Right lobe of liver (tissue), 6 donors: ENCODE data around the gene DZIP1. TPM values are rescaled to one million over a fixed set of nuclear protein-coding genes. Genes with fewer than 3 reads are reported as not detected.
A peak's percentile ranks its signal among the peaks of the same experiment; 100 is the strongest.
"Not testable (repeated sequence)": the region's sequence is repeated elsewhere in the genome, so short reads cannot be mapped to it uniquely, and the experiment has no call there.

ENCODE experiments used
- ATAC-seq, 4 donors: fragments of 200-7000 bp; cut with Tn5 transposase; one replicate each; pipeline ENCODE4 v1.9.1; 2020; ENCODE audit warnings: mild to moderate bottlenecking in 4 of 4, moderate library complexity in 4 of 4
- DNase-seq, 3 donors: peaks; one replicate each; pipeline ENCODE4 v3.0.0-alpha.2; 2020
- H3K27ac ChIP-seq, 3 donors: fragments of 200-600 bp; one replicate each; pipeline ENCODE4 v1.8.0; 2022
- H3K27me3 ChIP-seq, 2 donors: fragments of 200-600 bp; one replicate each; pipeline ENCODE4 v1.8.0; 2022
- H3K36me3 ChIP-seq, 4 donors: fragments of 200-600 bp; sonication (generic) in 1 of 4; one replicate each; pipeline versions ENCODE4 v1.5.1 to v1.8.0; 2017 to 2022; ENCODE audit warnings: control low read depth in 1 of 4
- H3K4me1 ChIP-seq, 4 donors: fragments of 200-600 bp; sonication (generic) in 1 of 4; one replicate each; pipeline versions ENCODE4 v1.5.1 to v1.8.0; 2017 to 2022; ENCODE audit warnings: control low read depth in 1 of 4
- H3K4me3 ChIP-seq, 3 donors: fragments of 200-600 bp; one replicate each; pipeline ENCODE4 v1.8.0; 2022
- H3K9me3 ChIP-seq, 4 donors: fragments of 200-600 bp; sonication (generic) in 1 of 4; one replicate each; pipeline versions ENCODE4 v1.5.1 to v1.8.0; 2017 to 2022; ENCODE audit warnings: control low read depth in 1 of 4
- POLR2A ChIP-seq: fragments of 450-650 bp; IDR thresholded peaks from one replicate; pipeline ENCODE4 v1.6.1; 2017; ENCODE audit warnings: antibody characterized with exemption, mild to moderate bottlenecking
- WGBS: methylation state at CpG from one replicate; pipeline ENCODE4 v1.1.6; 2018; ENCODE audit warnings: low coverage, low lambda C conversion rate; ENCODE audit not compliant: insufficient coverage; ENCODE audit errors: missing lambda C conversion rate; 5-methylcytosine and 5-hydroxymethylcytosine counted together
- intact Hi-C, 2 donors: fragments of 100-400 bp; cut with DNase I; formaldehyde crosslinking; loops; one replicate each; pipeline versions ENCODE4 v1.11.2 to v1.14.1; 2022
- total RNA-seq, 6 experiments: library from RNA; depleted of rRNA in 2 of 6; stranded (reverse); fragments of >200 nt in 2 of 6; fragmentation: NEBNext Ultra II Directional in 3 of 6; extraction: Animal tissue kit (Norgen Biotek cat#: 25700) in 3 of 6; gene quantifications; one replicate each; pipeline versions ENCODE4 v1.1.0 to v1.2.4, GENCODE V29; 2016 to 2023
- TF ChIP-seq, protein P1 (sequence below), 4 donors: fragments of 200-600 bp in 3 of 4; fragments of 450-650 bp in 1 of 4; IDR thresholded peaks; one replicate each; pipeline versions ENCODE4 v1.5.1 to v1.8.0; 2016 to 2022; ENCODE audit warnings: antibody characterized with exemption in 4 of 4, mild to moderate bottlenecking in 2 of 4
- donor health status: DM: no; HTN: yes; CAD: no.
- donor health status: DM: no; HTN: no; CAD: no.
- donor health status: DM: no; HTN: no; CAD: no.
- donor health status: DM: no; HTN: yes; CAD: no.
- donor health status: DM: no; HTN: yes; CAD: no.

DZIP1 gene
- total RNA-seq, 6 experiments from 2014 or later = 0.59 to 1.5 (median 0.94) TPM

DNA sequence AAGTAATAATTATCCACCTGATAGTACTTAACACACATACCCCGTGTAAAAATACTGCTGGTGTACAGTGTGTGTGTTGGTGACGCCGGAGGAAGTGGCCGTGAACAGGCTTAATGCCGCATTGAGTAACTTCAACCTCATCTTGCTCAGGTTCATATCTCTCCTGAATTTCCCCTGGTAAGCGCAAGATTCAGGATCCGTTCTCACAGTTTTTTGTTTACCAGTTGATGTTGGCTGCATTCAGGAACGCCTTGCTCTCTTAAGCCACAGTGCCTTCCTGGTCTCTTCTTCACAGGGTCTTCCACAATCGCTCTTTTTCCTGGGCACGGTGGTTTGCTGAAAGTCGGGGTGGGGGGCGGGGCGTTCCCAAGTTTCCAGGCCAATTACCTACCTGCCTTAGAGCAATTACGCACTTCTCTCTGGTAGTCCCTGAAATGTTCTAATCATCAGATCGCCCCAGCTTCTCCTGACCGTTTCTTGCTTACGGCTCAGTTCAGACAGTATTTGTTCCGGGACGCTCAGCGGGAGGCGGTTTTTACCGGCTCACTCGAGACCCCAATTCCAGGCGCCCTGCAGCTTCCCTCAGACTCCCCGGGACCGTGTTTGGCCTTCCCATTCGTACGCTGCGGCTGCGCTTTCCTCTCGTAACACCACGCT is 31.7 kb upstream of the DZIP1 start:
- no peaks in the 10 kb centered on the region for H3K9me3 ChIP-seq
- H3K27ac ChIP-seq = peak overlapping the region; percentile 83 to 94 (median 91)
- peak; percentile 15 to 27 (median 23) for ATAC-seq
- peak in 1 of 3 donors; percentile 52 for DNase-seq
- peak overlapping the region; percentile 84 to 85 (median 85) for H3K4me3 ChIP-seq
- H3K4me1 ChIP-seq = peaks cover 0 to 46% (median 7%) of the 10 kb centered on the region in 4 donors
- no peaks in the 10 kb centered on the region for H3K36me3 ChIP-seq
- 1% methylated on average over 26 of the region's 32 CpGs for WGBS
- TF ChIP-seq POLR2A = no peak
- TF ChIP-seq, protein P1, sequence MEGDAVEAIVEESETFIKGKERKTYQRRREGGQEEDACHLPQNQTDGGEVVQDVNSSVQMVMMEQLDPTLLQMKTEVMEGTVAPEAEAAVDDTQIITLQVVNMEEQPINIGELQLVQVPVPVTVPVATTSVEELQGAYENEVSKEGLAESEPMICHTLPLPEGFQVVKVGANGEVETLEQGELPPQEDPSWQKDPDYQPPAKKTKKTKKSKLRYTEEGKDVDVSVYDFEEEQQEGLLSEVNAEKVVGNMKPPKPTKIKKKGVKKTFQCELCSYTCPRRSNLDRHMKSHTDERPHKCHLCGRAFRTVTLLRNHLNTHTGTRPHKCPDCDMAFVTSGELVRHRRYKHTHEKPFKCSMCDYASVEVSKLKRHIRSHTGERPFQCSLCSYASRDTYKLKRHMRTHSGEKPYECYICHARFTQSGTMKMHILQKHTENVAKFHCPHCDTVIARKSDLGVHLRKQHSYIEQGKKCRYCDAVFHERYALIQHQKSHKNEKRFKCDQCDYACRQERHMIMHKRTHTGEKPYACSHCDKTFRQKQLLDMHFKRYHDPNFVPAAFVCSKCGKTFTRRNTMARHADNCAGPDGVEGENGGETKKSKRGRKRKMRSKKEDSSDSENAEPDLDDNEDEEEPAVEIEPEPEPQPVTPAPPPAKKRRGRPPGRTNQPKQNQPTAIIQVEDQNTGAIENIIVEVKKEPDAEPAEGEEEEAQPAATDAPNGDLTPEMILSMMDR (IDR thresholded peaks at IDR 0.05) = no peak
- no peaks in the 10 kb centered on the region for H3K27me3 ChIP-seq
- intact Hi-C loops = no loop called here

DNA sequence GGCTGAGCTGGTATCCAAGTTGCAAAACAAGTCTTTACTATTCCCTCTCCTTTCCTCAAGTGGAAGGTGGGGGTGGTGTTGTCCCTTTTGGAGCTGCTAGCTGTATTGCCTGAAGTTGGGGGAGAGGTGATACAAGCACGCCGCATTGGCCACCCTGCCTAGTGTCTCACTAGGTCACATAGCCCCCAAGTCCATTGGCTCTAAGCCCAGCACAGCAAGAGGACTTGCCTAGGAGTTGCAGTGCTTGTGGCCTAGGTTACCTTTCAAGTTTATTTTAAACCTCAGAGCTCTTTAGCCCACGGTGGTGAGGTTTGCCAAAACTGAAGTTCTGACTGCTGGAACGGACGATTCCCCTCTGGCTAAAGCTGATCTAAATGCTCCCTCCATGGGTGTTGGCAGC is 27.1 kb upstream of the DZIP1 start:
- TF ChIP-seq, protein P1 (IDR thresholded peaks at IDR 0.05) = no peak
- no peak for TF ChIP-seq POLR2A
- ATAC-seq (no peak), DNase-seq (no peak)
- Histone ChIP-seq H3K4me3 (no peak overlapping the region), H3K27me3 (no peaks in the 10 kb centered on the region), H3K9me3 (peaks cover 0 to 18% (median 7%) of the 10 kb centered on the region in 4 donors), H3K36me3 (no peaks in the 10 kb centered on the region), H3K27ac (no peak overlapping the region), H3K4me1 (peaks cover 0 to 16% (median 0%) of the 10 kb centered on the region in 4 donors)
- intact Hi-C loops = no loop called here
- WGBS = 100% methylated on average over 2 of the region's 5 CpGs

GRCh38 chr13:95667235-95667634 is 22.7 kb upstream of the DZIP1 start:
- intact Hi-C loops = not testable (repeated sequence)

DNA sequence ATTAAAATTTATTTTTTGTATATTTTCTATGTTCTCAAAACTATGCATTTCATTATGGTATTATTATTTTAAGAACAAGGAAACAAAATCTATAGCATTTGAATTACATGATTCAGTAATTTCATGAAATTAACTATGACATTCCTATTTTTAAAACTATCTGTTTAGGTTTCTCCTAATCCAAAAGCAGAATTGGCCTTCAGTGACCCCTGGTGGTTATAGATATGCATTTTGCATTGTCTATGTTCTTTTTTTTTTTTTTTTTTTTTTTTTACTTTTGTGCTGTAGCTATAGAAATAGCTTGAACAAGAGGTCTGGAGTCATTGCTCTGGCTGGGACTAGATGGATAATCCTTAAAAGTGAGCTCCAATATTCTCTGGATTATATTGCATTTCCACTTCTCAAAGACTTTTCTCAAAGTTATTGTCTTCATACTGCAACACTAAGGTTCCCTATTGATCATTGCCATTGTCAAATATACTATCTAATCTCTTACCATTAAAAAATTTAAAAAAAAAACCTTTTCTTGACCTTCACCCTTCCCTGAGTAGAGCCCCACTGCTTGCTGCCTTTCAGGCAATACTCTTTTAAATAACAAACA is 16.6 kb upstream of the DZIP1 start:
- Histone ChIP-seq H3K4me3 (no peak overlapping the region), H3K27me3 (no peaks in the 10 kb centered on the region), H3K9me3 (peaks cover 0 to 12% (median 0%) of the 10 kb centered on the region in 4 donors), H3K4me1 (no peaks in the 10 kb centered on the region), H3K27ac (no peak overlapping the region), H3K36me3 (no peaks in the 10 kb centered on the region)
- TF ChIP-seq POLR2A = no peak
- TF ChIP-seq, protein P1 (IDR thresholded peaks at IDR 0.05) = peak; percentile 32 to 57 (median 56)
- intact Hi-C loops = no loop called here
- DNase-seq = no peak
- ATAC-seq = peak in 3 of 4 donors; percentile 40 to 52 (median 52)

More at GRCh38 chr13:95667235-95667634, 22.7 kb upstream of the DZIP1 start:
- not testable (repeated sequence) for H3K4me3 ChIP-seq, DNase-seq, H3K27me3 ChIP-seq, H3K27ac ChIP-seq, H3K36me3 ChIP-seq, H3K4me1 ChIP-seq, ATAC-seq
- H3K9me3 ChIP-seq = peaks cover 0 to 35% (median 7%) of the 10 kb centered on the region in 4 donors

DNA sequence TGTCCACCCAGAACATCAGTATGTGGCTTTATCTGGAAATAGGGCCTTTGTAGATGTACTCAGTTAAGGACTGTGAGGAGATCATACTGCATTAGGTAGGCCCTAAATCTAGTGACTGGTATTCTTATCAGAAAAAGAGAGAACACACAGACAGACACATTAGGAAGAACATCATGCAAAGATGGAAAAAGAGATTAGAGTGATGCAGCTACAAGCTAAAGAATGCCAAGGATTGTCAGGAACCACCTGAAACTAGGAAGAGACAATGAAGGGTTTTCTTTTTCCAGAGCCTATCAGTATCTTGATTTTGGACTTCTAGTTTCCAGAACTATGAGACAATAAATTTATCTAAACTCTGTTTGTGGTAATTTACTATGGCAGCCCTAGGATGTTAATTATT is 15.0 kb upstream of the DZIP1 start:
- no peak overlapping the region for H3K4me3 ChIP-seq
- H3K27me3 ChIP-seq = no peaks in the 10 kb centered on the region
- H3K9me3 ChIP-seq = peaks cover 0 to 4% (median 0%) of the 10 kb centered on the region in 4 donors
- DNase-seq (no peak), ATAC-seq (no peak)
- H3K27ac ChIP-seq = no peak overlapping the region
- H3K36me3 ChIP-seq = no peaks in the 10 kb centered on the region
- TF ChIP-seq, protein P1 (IDR thresholded peaks at IDR 0.05) = no peak
- no peak for TF ChIP-seq POLR2A
- intact Hi-C loops = no loop called here
- H3K4me1 ChIP-seq = no peaks in the 10 kb centered on the region
